Measurements from ENCODE around the gene CD82.

Gene CD82

DNA sequence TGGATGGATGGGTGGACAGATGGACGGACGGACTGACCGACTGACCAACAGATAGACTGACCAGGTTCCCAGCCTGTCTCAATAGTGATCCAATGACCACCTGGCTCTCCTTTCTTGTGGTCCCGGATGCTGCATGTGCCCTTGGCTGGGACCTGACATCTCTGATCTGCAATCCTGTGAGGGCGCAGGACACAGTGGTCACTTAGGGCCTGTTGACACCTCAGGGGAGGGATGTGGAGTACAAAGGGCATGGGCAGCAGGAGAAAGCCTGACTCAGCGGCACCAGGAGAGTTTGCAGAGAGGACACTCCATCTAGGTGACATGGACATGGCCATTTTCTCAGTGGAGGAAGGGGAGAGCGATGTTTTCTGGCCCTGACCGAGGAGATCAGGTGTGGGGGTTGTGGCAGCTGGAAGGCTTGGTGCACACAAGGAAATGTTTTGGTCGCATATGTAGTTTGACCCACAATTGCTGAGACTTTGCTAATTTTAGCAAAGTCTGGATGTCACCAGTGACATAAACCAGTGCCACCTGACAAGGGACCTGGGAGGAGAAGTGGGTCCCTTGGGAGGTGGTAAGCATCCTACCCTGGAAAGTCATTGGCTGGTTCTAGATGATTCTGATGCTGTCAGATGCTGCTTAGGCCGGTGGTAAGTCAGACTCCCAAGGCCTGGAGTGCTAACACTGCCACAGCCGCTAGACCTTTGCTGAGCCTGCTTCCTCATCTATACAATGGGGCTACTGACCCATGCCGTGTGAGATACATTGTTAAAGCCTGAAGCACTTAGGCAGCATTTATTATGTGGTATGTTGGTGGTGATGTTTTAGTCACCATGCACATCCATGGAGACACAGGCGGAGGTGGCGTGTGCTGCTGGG lies 50.7 kb downstream of the CD82 start:
- H3K27ac ChIP-seq (ENCODE audit: low read length) = no peak overlapping the region
- H3K4me3 ChIP-seq (ENCODE audit: low read length) = no peak overlapping the region
- no peak overlapping the region for H3K9ac ChIP-seq (ENCODE audit: low read depth, low read length)
- H3K9me3 ChIP-seq (ENCODE audit: insufficient read depth, low read depth, low read length) = no peaks in the 10 kb centered on the region
- H3K36me3 ChIP-seq (ENCODE audit: insufficient read depth, low read depth, low read length) = no peaks in the 10 kb centered on the region
- H3K4me1 ChIP-seq (ENCODE audit: insufficient read depth, low read length) = peaks cover 4% of the 10 kb centered on the region; the same call in 1 of the 2 replicates
- no peaks in the 10 kb centered on the region for H3K27me3 ChIP-seq (ENCODE audit: insufficient read depth, low read length)

GRCh38 chr11:44617671-44618461 lies 52.4 kb downstream of the CD82 start:
- H3K4me1 ChIP-seq (ENCODE audit: insufficient read depth, low read length) = peaks cover 4% of the 10 kb centered on the region; the same call in 1 of the 2 replicates
- H3K36me3 ChIP-seq (ENCODE audit: insufficient read depth, low read depth, low read length) = no peaks in the 10 kb centered on the region
- no peak overlapping the region for H3K4me3 ChIP-seq (ENCODE audit: low read length)
- H3K27me3 ChIP-seq (ENCODE audit: insufficient read depth, low read length) = peaks cover 9% of the 10 kb centered on the region
- no peak overlapping the region for H3K27ac ChIP-seq (ENCODE audit: low read length)
- no peaks in the 10 kb centered on the region for H3K9me3 ChIP-seq (ENCODE audit: insufficient read depth, low read depth, low read length)
- H3K9ac ChIP-seq (ENCODE audit: low read depth, low read length) = no peak overlapping the region

GRCh38 chr11:44618561-44619425 lies 53.3 kb downstream of the CD82 start:
- Histone ChIP-seq H3K27ac (ENCODE audit: low read length) (no peak overlapping the region), H3K4me3 (ENCODE audit: low read length) (no peak overlapping the region), H3K9ac (ENCODE audit: low read depth, low read length) (no peak overlapping the region), H3K27me3 (ENCODE audit: insufficient read depth, low read length) (peaks cover 9% of the 10 kb centered on the region), H3K4me1 (ENCODE audit: insufficient read depth, low read length) (peaks cover 4% of the 10 kb centered on the region; the same call in 1 of the 2 replicates), H3K9me3 (ENCODE audit: insufficient read depth, low read depth, low read length) (no peaks in the 10 kb centered on the region), H3K36me3 (ENCODE audit: insufficient read depth, low read depth, low read length) (no peaks in the 10 kb centered on the region)

- peaks cover 3% of the 10 kb centered on the region; the same call in 1 of the 2 replicates for H3K4me1 ChIP-seq (ENCODE audit: insufficient read depth, low read length)
- H3K4me3 ChIP-seq (ENCODE audit: low read length) = no peak overlapping the region
- H3K36me3 ChIP-seq (ENCODE audit: insufficient read depth, low read depth, low read length) = no peaks in the 10 kb centered on the region
- no peaks in the 10 kb centered on the region for H3K9me3 ChIP-seq (ENCODE audit: insufficient read depth, low read depth, low read length)
- H3K9ac ChIP-seq (ENCODE audit: low read depth, low read length) = no peak overlapping the region
- peaks cover 9% of the 10 kb centered on the region for H3K27me3 ChIP-seq (ENCODE audit: insufficient read depth, low read length)
- no peak overlapping the region for H3K27ac ChIP-seq (ENCODE audit: low read length)
These were observed 54.9 kb downstream of the CD82 start for GRCh38 chr11:44620328-44620725.

- H3K4me3 ChIP-seq (ENCODE audit: low read length) = peak overlapping the region; percentile 55; the same call in 1 of the 2 replicates
- peaks cover 9% of the 10 kb centered on the region for H3K27me3 ChIP-seq (ENCODE audit: insufficient read depth, low read length)
These were observed 55.7 kb downstream of the CD82 start for GRCh38 chr11:44621140-44621681.

DNA sequence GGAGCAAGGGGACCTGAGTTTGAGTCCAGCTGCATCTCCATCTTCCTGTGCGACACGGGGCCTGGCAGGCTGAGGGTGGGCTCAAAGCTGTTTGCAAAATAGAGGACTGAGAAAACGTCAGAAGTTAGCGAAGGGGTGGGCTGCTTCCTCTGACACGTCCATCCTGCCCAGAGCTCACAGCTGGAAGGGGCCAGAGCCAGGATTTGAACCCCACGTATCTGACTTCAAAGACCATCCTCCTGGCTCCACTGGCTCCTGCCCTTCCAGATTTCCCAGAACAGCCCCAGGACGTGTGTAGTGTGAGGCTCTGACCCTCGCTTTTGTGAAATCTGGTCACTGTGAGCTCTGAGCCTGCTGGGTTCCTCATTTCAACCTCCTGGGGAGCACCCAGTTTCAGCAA lies 56.3 kb downstream of the CD82 start:
- Histone ChIP-seq H3K27me3 (ENCODE audit: insufficient read depth, low read length) (peaks cover 9% of the 10 kb centered on the region), H3K4me3 (ENCODE audit: low read length) (peak overlapping the region; percentile 55; the same call in 1 of the 2 replicates), H3K36me3 (ENCODE audit: insufficient read depth, low read depth, low read length) (no peaks in the 10 kb centered on the region), H3K9ac (ENCODE audit: low read depth, low read length) (peak overlapping the region; percentile 30; the same call in 1 of the 2 replicates), H3K4me1 (ENCODE audit: insufficient read depth, low read length) (no peaks in the 10 kb centered on the region; the same call in 1 of the 2 replicates), H3K27ac (ENCODE audit: low read length) (no peak overlapping the region), H3K9me3 (ENCODE audit: insufficient read depth, low read depth, low read length) (peaks cover 4% of the 10 kb centered on the region; the same call in 1 of the 2 replicates)

More at GRCh38 chr11:44621140-44621681, 55.7 kb downstream of the CD82 start:
- Histone ChIP-seq H3K9me3 (ENCODE audit: insufficient read depth, low read depth, low read length) (no peaks in the 10 kb centered on the region), H3K4me1 (ENCODE audit: insufficient read depth, low read length) (no peaks in the 10 kb centered on the region; the same call in 1 of the 2 replicates), H3K9ac (ENCODE audit: low read depth, low read length) (peak overlapping the region; percentile 30; the same call in 1 of the 2 replicates), H3K27ac (ENCODE audit: low read length) (no peak overlapping the region), H3K36me3 (ENCODE audit: insufficient read depth, low read depth, low read length) (no peaks in the 10 kb centered on the region)

GRCh38 chr11:44622190-44622650 lies 56.8 kb downstream of the CD82 start:
- no peak overlapping the region for H3K4me3 ChIP-seq (ENCODE audit: low read length)
- H3K27me3 ChIP-seq (ENCODE audit: insufficient read depth, low read length) = peaks cover 9% of the 10 kb centered on the region
- no peaks in the 10 kb centered on the region for H3K36me3 ChIP-seq (ENCODE audit: insufficient read depth, low read depth, low read length)
- no peak overlapping the region for H3K27ac ChIP-seq (ENCODE audit: low read length)
- no peak overlapping the region for H3K9ac ChIP-seq (ENCODE audit: low read depth, low read length)
- H3K9me3 ChIP-seq (ENCODE audit: insufficient read depth, low read depth, low read length) = peaks cover 6% of the 10 kb centered on the region; the same call in 1 of the 2 replicates
- H3K4me1 ChIP-seq (ENCODE audit: insufficient read depth, low read length) = no peaks in the 10 kb centered on the region; the same call in 1 of the 2 replicates

GRCh38 chr11:44622721-44623258 lies 57.3 kb downstream of the CD82 start:
- no peaks in the 10 kb centered on the region for H3K36me3 ChIP-seq (ENCODE audit: insufficient read depth, low read depth, low read length)
- peaks cover 9% of the 10 kb centered on the region for H3K27me3 ChIP-seq (ENCODE audit: insufficient read depth, low read length)
- H3K4me1 ChIP-seq (ENCODE audit: insufficient read depth, low read length) = no peaks in the 10 kb centered on the region; the same call in 1 of the 2 replicates
- peaks cover 6% of the 10 kb centered on the region; the same call in 1 of the 2 replicates for H3K9me3 ChIP-seq (ENCODE audit: insufficient read depth, low read depth, low read length)
- no peak overlapping the region for H3K4me3 ChIP-seq (ENCODE audit: low read length)
- no peak overlapping the region for H3K9ac ChIP-seq (ENCODE audit: low read depth, low read length)
- no peak overlapping the region for H3K27ac ChIP-seq (ENCODE audit: low read length)

- Histone ChIP-seq H3K9me3 (ENCODE audit: insufficient read depth, low read depth, low read length) (peaks cover 6% of the 10 kb centered on the region; the same call in 1 of the 2 replicates), H3K27me3 (ENCODE audit: insufficient read depth, low read length) (peaks cover 9% of the 10 kb centered on the region), H3K4me1 (ENCODE audit: insufficient read depth, low read length) (no peaks in the 10 kb centered on the region; the same call in 1 of the 2 replicates), H3K27ac (ENCODE audit: low read length) (no peak overlapping the region), H3K36me3 (ENCODE audit: insufficient read depth, low read depth, low read length) (no peaks in the 10 kb centered on the region), H3K4me3 (ENCODE audit: low read length) (no peak overlapping the region), H3K9ac (ENCODE audit: low read depth, low read length) (no peak overlapping the region)
These were observed 57.9 kb downstream of the CD82 start for GRCh38 chr11:44623341-44623730.

- Histone ChIP-seq H3K4me3 (ENCODE audit: low read length) (no peak overlapping the region), H3K9ac (ENCODE audit: low read depth, low read length) (no peak overlapping the region), H3K9me3 (ENCODE audit: insufficient read depth, low read depth, low read length) (peaks cover 6% of the 10 kb centered on the region; the same call in 1 of the 2 replicates), H3K27ac (ENCODE audit: low read length) (no peak overlapping the region), H3K36me3 (ENCODE audit: insufficient read depth, low read depth, low read length) (no peaks in the 10 kb centered on the region), H3K4me1 (ENCODE audit: insufficient read depth, low read length) (no peaks in the 10 kb centered on the region; the same call in 1 of the 2 replicates), H3K27me3 (ENCODE audit: insufficient read depth, low read length) (peaks cover 9% of the 10 kb centered on the region)
These were observed 58.4 kb downstream of the CD82 start for GRCh38 chr11:44623731-44624491.
